Colonic mucosa (tissue), 4 donors: Measurements from ENCODE around the gene PCDHAC1. TPM values are rescaled to one million over a fixed set of nuclear protein-coding genes. Genes with fewer than 3 reads are reported as not detected.

ENCODE experiments used
- DNase-seq: peaks from one replicate; pipeline ENCODE4 v3.0.0-alpha.2; 2020
- H3K27ac ChIP-seq: fragments of 200-600 bp; one replicate; pipeline ENCODE4 v1.8.0; 2021
- H3K27me3 ChIP-seq: fragments of 200-600 bp; one replicate; pipeline ENCODE4 v1.8.0; 2021
- H3K36me3 ChIP-seq: fragments of 200-600 bp; one replicate; pipeline ENCODE4 v1.8.0; 2021
- H3K4me1 ChIP-seq: fragments of 200-600 bp; one replicate; pipeline ENCODE4 v1.8.0; 2021; ENCODE audit warnings: mild to moderate bottlenecking
- H3K4me3 ChIP-seq: fragments of 200-600 bp; one replicate; pipeline ENCODE4 v1.8.0; 2021
- H3K9ac ChIP-seq, 2 donors: one replicate each; pipeline ENCODE4 v1.7.0; 2013; ENCODE audit warnings: control low read depth in 2 of 2, low read depth in 2 of 2, low read length in 2 of 2
- H3K9me3 ChIP-seq: fragments of 200-600 bp; one replicate; pipeline ENCODE4 v1.8.0; 2021
- CTCF ChIP-seq: fragments of 200-600 bp; IDR thresholded peaks from one replicate; pipeline ENCODE4 v1.8.0; 2022; ENCODE audit warnings: antibody characterized with exemption, mild to moderate bottlenecking
- intact Hi-C: fragments of 100-400 bp; cut with DNase I; formaldehyde crosslinking; loops from one replicate; pipeline ENCODE4 v1.14.1; 2022
- total RNA-seq, 2 donors: library from RNA; stranded (reverse); fragmentation: NEBNext Ultra II Directional in 1 of 2; extraction: Animal tissue kit (Norgen Biotek cat#: 25700) in 1 of 2; gene quantifications; one replicate each; pipeline ENCODE4 v1.2.1, GENCODE V29; 2021
- donor health status: healthy.
- donor health status: DM: no; HTN: no; CAD: no.
- donor health status: DM: no; HTN: no; CAD: no.

PCDHAC1 gene
- total RNA-seq, 2 donors from 2014 or later = 0.10 to 0.11 TPM

DNA sequence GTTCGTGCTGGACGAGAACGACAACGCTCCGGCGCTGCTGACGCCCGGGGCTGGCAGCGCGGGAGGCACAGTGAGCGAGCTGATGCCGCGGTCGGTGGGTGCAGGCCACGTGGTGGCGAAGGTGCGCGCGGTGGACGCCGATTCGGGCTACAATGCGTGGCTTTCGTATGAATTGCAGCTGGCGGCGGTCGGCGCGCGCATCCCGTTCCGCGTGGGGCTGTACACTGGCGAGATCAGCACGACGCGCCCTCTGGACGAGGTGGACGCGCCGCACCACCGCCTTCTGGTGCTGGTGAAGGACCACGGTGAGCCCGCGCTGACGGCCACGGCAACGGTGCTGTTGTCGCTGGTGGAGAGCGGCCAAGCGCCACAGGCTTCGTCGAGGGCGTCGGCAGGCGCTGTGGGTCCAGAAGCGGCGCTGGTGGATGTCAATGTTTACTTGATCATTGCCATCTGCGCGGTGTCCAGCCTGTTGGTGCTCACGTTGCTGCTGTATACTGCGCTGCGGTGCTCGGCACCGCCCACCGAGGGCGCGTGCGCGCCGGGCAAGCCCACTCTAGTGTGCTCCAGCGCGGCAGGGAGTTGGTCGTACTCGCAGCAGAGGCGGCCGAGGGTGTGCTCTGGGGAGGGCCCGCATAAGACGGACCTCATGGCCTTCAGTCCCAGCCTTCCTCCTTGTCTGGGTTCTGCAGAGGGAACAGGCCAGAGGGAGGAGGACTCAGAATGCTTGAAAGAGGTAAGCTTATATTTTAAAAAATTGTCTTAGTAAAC is 42.0 kb upstream of the PCDHAC1 start:
- TF ChIP-seq CTCF = no peak
- no peaks in the 10 kb centered on the region for H3K36me3 ChIP-seq
- H3K4me1 ChIP-seq = no peaks in the 10 kb centered on the region
- DNase-seq = no peak
- no peak overlapping the region for H3K9ac ChIP-seq
- H3K9me3 ChIP-seq = no peaks in the 10 kb centered on the region
- H3K27me3 ChIP-seq = no peaks in the 10 kb centered on the region
- H3K27ac ChIP-seq = no peak overlapping the region
- no peak overlapping the region for H3K4me3 ChIP-seq
- intact Hi-C loops = no loop called here

DNA sequence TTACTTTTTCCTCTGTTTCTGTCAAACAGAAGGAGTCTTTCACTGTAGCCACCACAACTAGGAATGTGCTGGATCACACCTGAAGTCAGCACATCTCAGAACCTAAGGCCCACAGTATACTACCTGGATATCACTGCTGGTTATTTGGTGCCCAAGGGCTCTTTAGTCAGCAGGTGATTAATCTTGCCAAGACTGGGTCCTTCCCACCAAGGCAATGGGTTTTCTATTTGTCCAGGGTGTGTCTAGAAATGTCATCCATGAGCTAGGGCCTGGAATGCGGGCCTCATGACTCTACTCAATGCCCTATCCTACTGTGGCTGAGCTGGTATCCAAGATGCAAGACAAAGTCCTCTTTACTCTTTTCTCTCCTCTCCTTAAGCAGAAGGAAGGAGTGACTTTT is 9.8 kb upstream of the PCDHAC1 start:
- H3K36me3 ChIP-seq = no peaks in the 10 kb centered on the region
- H3K4me1 ChIP-seq = no peaks in the 10 kb centered on the region
- DNase-seq = no peak
- TF ChIP-seq CTCF = no peak
- intact Hi-C loops = no loop called here
- no peaks in the 10 kb centered on the region for H3K27me3 ChIP-seq
- no peak overlapping the region for H3K4me3 ChIP-seq
- H3K9ac ChIP-seq = no peak overlapping the region
- H3K27ac ChIP-seq = no peak overlapping the region
- H3K9me3 ChIP-seq = no peaks in the 10 kb centered on the region

DNA sequence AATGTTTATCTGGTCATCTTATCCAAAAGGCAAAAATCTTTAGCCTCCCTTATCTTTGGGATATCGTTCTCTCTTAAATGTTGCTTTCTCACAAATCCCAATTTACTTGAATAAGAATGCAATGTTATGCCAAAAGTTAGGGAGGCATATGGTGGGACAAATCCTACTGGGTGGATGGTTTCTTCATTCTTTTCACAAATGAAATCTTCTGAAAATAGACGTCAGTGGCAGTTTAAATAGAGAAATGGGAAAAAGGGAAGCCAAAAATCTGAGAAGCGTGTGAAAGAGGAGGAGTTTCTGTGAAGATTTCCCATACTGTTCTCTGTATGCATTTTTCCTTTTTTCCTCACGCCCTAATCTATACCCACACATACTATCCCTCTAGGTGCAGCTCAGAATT is 2.5 kb upstream of the PCDHAC1 start:
- H3K27me3 ChIP-seq = no peaks in the 10 kb centered on the region
- intact Hi-C loops = no loop called here
- H3K4me3 ChIP-seq = no peak overlapping the region

GRCh38 chr5:140926443-140927227 is 536 bp downstream of the PCDHAC1 start:
- Histone ChIP-seq H3K4me3 (peak overlapping the region; percentile 30), H3K27ac (no peak overlapping the region), H3K27me3 (no peaks in the 10 kb centered on the region), H3K36me3 (no peaks in the 10 kb centered on the region), H3K9me3 (no peaks in the 10 kb centered on the region), H3K9ac (no peak overlapping the region), H3K4me1 (no peaks in the 10 kb centered on the region)
- peak; percentile 42 for TF ChIP-seq CTCF
- DNase-seq = peak; percentile 42
- intact Hi-C loops = no loop called here

More for the DNA sequence above, 2.5 kb upstream of the PCDHAC1 start:
- Histone ChIP-seq H3K27ac (no peak overlapping the region), H3K9me3 (no peaks in the 10 kb centered on the region), H3K36me3 (no peaks in the 10 kb centered on the region), H3K4me1 (no peaks in the 10 kb centered on the region), H3K9ac (no peak overlapping the region)
- no peak for DNase-seq
- TF ChIP-seq CTCF = no peak

GRCh38 chr5:140927228-140927573 is 1.1 kb downstream of the PCDHAC1 start:
- H3K36me3 ChIP-seq = no peaks in the 10 kb centered on the region
- no peaks in the 10 kb centered on the region for H3K4me1 ChIP-seq
- no peaks in the 10 kb centered on the region for H3K9me3 ChIP-seq
- H3K27ac ChIP-seq = no peak overlapping the region
- intact Hi-C loops = no loop called here
- H3K9ac ChIP-seq = no peak overlapping the region
- H3K4me3 ChIP-seq = peak overlapping the region; percentile 30
- no peak for DNase-seq
- no peaks in the 10 kb centered on the region for H3K27me3 ChIP-seq
- TF ChIP-seq CTCF = no peak
